HL-60/S4 (cell line): ENCODE measurements around the gene AMMECR1L.
"Not testable (repeated sequence)": the region's sequence is repeated elsewhere in the genome, so short reads cannot be mapped to it uniquely, and the experiment has no call there.

Source experiments
- in situ Hi-C: fragments of 300-500 bp; cut with MboI; formaldehyde crosslinking; loops from 2 replicates; pipeline ENCODE4 v1.14.3; 2022; ENCODE audit warnings: low sequenced_read_pairs

The AMMECR1L gene

DNA sequence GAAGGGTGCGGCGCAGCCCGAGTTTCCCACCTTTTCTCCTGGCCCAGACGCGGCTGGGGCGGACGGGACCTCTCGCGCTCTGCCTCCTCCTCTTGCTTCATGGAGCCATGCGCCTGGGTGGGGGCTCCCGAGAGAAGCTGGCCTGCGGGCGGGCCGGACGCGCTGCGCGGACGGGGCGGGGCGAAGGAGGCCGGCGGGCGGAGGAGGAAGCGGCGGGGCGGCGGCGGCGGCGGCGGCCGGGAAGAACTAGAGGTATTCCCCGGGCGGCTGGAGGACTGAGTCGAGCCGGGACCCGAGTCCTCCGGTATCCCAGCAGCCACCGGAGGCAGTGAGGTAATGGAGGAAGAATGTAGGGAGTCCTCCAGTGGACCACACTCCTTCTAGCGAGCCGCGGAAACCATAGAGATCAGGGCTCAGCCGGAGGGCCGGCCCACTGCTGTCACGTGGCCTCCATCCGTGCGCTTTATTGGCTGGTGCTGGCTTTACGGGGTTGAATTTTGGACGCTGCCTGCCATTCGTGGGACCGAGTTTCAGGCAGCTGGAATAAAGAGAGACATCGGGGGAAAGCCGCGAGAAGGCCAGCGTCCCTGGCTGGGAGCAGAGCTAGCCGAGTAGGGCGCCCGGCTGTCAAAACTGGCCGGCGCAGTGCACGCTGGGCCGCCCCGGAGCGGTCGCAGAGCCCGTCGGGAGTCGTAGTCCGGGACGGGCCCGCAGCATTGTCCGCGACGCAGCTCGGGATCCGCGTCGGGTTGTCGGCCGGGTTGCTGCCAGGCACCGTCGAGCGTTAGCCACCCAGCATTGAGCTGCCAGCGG, at the start of gene AMMECR1L:
AMMECR1L (minus strand) TSS at position 177 of the 813 bp plus-strand sequence. CDS start 11,722 bp downstream, outside the sequence.
- in situ Hi-C loops, result not testable (repeated sequence)

DNA sequence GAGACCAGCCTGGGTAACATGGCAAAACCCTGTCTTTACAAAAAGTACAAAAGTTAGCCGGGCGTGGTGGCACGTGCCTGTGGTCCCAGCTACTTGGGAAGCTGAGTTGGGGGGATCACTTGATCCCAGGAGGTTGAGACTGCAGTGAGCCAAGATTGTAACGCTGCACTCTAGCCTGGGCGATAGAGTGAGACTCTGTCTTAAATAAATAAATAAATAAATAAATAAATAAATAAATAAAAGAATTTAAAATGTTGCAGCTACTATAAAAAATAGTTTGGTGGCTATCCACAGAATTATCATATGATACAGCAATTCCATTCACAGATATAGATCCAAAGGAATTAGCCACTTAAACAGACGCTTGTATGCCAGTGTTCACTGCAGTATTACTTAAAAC, 49.6 kb upstream of the AMMECR1L start:
- in situ Hi-C loops, result no loop called here

- in situ Hi-C loops, result no loop called here
Measured at GRCh38 chr2:127932199-127932876, 46.6 kb upstream of the AMMECR1L start.

DNA sequence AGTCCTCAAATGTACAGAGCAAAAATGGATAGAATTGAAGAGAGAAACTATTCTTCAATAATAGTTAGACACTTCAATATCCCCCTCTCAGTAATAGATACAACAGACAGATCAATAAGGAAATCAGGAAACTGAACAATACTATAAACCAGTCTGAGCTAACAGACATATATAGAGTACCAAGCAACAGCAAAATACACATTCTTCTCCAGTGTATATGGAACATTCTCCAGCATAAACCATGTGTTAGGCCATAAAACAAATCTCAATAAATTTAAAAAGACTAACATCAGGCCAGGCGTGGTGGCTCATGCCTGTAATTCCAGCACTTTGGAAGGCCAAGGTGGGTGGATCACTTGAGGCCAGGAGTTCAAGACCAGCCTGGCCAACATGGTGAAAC, 43.7 kb upstream of the AMMECR1L start:
- in situ Hi-C loops, result no loop called here

DNA sequence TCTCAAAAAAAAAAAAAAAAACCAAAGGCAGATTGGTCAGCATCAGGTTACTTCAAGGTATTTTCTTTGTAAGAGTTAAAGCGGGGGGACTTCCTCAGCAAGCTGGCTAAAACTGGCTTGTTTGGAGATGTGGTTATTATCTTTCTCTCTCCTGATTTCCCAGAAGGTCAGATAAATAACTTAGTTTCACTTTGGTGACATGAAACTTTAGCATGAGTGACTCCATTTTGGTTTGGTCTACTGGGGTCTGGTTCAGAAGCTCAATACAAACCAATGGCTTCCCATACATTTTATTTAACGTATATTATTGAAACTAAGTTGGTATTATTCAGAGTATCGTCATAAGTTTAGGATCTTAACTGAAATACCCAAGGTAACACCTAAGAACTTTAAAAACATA, 41.6 kb upstream of the AMMECR1L start:
- in situ Hi-C loops, result no loop called here

DNA sequence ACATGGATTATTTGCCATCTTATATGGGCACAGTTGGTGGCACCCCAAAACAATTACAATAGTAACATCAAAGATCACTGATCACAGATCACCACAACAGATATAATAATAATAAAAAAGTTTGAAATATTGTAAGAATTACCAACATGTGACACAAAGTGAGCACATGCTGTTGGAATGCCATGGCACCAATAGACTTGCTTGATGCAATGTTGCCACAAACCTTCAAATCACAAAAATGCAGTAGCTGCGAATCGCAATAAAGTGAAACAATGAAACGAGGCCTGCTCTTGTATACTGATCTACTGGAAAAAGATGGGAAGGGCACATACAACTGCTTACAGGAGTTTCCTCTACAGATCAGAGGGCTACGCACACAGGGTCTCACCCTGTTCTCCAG, 32.2 kb upstream of the AMMECR1L start:
- in situ Hi-C loops, result no loop called here

DNA sequence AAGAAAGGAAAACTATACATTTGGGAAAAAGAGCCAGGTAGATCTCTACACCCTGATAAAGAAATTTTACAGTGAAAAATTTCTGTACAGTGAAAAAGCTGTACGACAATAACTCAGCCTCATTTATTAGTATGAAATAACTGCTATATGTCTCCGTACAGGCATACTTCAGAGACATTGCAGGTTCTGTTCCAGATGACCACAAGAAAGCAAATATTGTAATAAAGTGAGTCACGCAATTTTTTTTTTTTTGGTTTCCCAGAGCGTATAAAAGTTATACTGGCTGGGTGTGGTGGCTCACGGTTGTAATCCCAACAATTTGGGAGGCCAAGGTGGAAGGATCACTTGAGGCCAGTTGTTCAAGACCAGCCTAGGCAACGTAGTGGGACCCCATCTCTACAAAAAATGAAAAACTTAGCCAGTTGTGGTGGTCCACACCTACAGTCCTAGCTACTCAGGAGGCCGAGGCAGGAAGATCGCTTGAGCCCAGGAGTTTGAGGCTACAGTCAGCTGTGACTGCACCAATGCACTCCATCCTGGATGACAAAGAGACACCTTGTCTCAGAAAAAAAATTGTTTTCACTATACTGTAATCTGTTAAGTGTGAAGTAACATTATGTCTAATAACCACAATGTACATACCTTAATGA, 28.2 kb upstream of the AMMECR1L start:
- in situ Hi-C loops, result no loop called here

- in situ Hi-C loops, result no loop called here
Measured at GRCh38 chr2:127911737-127912136, 26.0 kb upstream of the AMMECR1L start.

- in situ Hi-C loops, result no loop called here
Measured at GRCh38 chr2:127910415-127910814, 24.7 kb upstream of the AMMECR1L start.

- in situ Hi-C loops, result no loop called here
Measured at GRCh38 chr2:127909019-127909418, 23.3 kb upstream of the AMMECR1L start.

- in situ Hi-C loops, result not testable (repeated sequence)
Measured at GRCh38 chr2:127907733-127908400, 22.1 kb upstream of the AMMECR1L start.

GRCh38 chr2:127906206-127906926, 20.6 kb upstream of the AMMECR1L start:
- in situ Hi-C loops, result no loop called here

GRCh38 chr2:127901339-127902056, 15.7 kb upstream of the AMMECR1L start:
- in situ Hi-C loops, result no loop called here

GRCh38 chr2:127897531-127898211, 11.9 kb upstream of the AMMECR1L start:
- in situ Hi-C loops, result no loop called here

GRCh38 chr2:127893494-127893893, 7.7 kb upstream of the AMMECR1L start:
- in situ Hi-C loops, result no loop called here

DNA sequence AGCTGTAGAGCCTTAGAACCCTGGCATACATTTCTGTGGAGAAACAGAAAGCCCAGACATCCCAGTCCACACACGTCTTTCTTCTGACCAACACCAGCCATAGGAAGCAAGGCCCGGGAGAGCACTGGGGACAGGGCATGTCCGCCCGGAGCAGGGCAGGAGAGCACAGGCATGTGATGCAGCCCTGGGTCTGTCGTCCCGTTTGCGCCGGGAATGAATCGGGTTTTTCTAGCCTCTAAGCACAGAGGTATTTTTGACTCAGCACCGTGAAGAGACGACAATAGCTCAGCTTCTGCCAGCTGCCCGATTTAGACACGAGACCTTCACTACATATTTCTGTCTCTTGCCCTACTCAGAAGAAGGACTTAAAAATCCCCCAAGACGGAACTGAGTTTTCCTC, 7.3 kb upstream of the AMMECR1L start:
- in situ Hi-C loops, result no loop called here

DNA sequence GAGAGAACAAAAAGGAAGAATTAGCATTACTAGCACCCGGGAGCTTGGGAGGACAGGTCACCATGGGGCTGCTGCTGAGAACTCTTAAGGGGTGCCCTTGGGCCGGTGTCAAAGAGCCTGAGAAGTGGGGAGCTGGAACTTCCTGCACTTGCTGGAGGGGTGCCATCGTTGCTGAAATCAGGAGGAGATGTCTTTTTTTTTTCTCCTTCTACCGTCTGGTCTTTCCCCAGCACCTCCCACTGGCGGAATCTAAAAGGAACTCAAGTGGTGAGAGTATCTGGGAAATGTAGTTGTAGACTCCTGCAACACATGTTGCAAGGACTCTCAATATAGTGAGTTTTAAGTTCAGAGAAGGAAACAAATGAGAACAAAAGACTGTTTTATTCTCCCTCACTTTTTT, 6.1 kb upstream of the AMMECR1L start:
- in situ Hi-C loops, result no loop called here

DNA sequence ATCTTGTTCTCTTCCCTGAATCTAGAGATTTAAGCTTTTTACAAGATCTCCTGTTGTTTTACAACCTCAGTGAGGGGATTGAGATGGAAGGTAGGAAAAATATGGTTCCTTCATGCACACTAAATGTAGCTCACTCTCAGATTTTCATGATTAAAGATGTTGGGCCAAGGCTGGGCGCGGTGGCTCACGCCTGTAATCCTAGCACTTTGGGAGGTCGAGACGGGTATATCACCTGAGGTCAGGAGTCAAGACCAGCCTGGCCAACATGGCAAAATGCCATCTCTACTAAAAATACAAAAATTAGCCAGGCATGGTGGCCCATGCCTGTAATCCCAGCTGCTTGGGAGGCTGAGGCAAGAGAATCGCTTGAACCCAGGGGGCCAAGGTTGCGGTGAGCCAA, 5.0 kb upstream of the AMMECR1L start:
- in situ Hi-C loops, result not testable (repeated sequence)

- in situ Hi-C loops, result no loop called here
Measured at GRCh38 chr2:127888772-127889171, 3.0 kb upstream of the AMMECR1L start.
